Measurements from ENCODE around the gene ADH1C. TPM values are rescaled to one million over a fixed set of nuclear protein-coding genes. Genes with fewer than 3 reads are reported as not detected.

The ADH1C gene
- total RNA-seq, result not detected

DNA sequence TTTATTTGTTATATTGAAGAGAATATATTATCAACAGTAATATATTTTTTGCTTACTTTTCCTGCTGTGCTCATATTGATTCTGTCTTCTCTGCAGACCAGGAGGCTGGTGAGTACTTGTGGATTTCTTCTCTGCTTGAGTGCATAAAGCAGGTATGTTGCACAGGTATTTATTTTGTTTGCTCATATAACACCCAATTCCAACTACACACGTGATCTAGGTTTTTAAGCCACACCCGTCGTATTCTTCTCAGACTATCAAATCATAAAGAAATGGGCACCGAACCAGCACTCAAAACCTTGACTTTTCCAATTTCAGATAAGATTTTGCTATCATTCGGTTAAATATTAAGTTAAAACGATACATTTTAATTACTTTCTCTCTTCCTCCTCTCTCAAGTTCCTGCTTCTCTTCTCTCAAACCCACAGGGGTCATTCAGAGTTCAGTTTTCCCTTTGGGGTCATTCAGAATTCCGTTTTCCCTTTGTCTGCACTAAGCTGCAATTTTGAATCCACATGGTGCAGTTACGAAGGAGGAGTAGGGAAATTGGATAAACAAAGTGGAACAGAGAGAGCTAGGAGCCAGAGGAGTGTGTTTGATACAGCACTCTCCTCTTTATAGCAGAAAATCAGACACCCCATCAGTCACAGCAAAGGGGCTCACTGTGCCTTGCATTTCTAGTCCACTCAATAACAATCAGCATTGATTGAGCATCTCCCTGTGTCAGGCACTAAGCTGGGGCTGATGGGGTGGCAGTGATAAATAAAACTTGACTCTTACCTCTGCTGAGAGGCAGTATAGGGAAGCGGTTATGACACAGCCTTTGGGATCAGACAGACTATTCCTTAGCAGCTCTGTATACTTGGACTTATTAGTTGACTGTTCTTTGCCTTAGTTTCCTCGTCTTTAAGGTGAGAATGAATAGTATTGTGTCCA lies at the start of gene ADH1C:
TSS of gene ADH1C (minus strand) at position 145 of the 936 bp plus-strand sequence. CDS start at position 74, 71 bp downstream.
- no peaks in the 10 kb centered on the region for H3K36me3 Mint-ChIP-seq (ENCODE audit: low read depth)
- intact Hi-C loops (cut with micrococcal nuclease), result no loop called here
- no peak within 1 kb of the TSS for H3K4me3 Mint-ChIP-seq
- H3K4me1 Mint-ChIP-seq (ENCODE audit: low read depth), result peaks cover 4% of the 10 kb centered on the region
- H3K9me3 Mint-ChIP-seq, result peaks cover 2% of the 10 kb centered on the region
- H3K27me3 Mint-ChIP-seq (ENCODE audit: low read depth), result peaks cover 12% of the 10 kb centered on the region
- CTCF ChIA-PET, result no interaction called here
- DNase-seq, result no peak
- no peak within 1 kb of the TSS for H3K27ac Mint-ChIP-seq

DNA sequence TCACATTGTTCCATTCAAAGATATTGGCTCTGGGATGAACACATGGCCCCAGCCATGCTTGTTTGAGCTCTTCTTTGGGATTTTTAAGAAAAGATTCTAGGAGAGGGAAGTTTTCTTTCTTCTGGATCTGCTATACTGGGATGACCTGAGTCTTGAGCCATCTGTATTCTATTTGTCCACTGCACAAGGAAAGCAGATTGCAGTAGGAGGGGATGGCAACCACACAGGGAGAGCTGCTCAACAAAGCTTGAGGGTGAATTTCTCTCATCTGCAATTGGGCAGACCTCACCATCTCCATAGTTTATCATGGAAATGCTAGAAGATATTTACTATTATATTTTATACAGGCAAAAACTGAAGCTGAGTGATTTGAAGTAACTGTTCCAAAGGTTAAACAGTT lies 48.3 kb upstream of the ADH1C start:
- no peak overlapping the region for H3K4me3 Mint-ChIP-seq
- no peak for DNase-seq
- H3K36me3 Mint-ChIP-seq (ENCODE audit: low read depth), result no peaks in the 10 kb centered on the region
- no peaks in the 10 kb centered on the region for H3K9me3 Mint-ChIP-seq
- CTCF ChIA-PET, result interaction anchor here (0.6 to 0.8 kb wide), 2 partner anchors 225 to 281 kb away, joined by 3 read pairs; no protein-coding TSS in a partner anchor
- H3K27me3 Mint-ChIP-seq (ENCODE audit: low read depth), result no peaks in the 10 kb centered on the region
- H3K4me1 Mint-ChIP-seq (ENCODE audit: low read depth), result no peaks in the 10 kb centered on the region
- intact Hi-C loops (cut with micrococcal nuclease), result loop anchor here (10.0 kb wide), 1 partner anchor 536 kb away; no protein-coding TSS in a partner anchor
- no peak overlapping the region for H3K27ac Mint-ChIP-seq

DNA sequence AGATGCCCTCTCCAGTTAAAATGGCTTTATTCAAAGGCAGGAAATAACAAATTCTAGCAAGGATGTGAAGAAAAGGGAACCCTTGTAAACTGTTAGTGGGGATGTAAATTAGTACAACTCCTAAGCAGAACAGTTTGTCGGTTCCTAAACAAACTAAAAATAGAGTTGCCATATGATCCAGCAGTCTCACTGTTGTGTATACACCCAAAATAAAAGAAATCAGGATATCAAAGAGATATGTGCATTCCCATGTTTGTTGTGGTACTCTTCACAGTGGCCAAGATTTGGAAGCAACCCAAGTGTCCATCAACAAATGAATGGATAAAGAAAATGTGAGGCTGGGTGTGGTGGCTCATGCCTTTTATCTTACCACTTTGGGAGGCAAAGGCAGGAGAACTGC lies 46.5 kb upstream of the ADH1C start:
- Mint-ChIP-seq H3K9me3 (no peaks in the 10 kb centered on the region), H3K36me3 (ENCODE audit: low read depth) (no peaks in the 10 kb centered on the region), H3K4me1 (ENCODE audit: low read depth) (no peaks in the 10 kb centered on the region), H3K4me3 (no peak overlapping the region), H3K27ac (no peak overlapping the region), H3K27me3 (ENCODE audit: low read depth) (peaks cover 3% of the 10 kb centered on the region)
- intact Hi-C loops (cut with micrococcal nuclease), result no loop called here
- CTCF ChIA-PET, result no interaction called here
- no peak for DNase-seq

DNA sequence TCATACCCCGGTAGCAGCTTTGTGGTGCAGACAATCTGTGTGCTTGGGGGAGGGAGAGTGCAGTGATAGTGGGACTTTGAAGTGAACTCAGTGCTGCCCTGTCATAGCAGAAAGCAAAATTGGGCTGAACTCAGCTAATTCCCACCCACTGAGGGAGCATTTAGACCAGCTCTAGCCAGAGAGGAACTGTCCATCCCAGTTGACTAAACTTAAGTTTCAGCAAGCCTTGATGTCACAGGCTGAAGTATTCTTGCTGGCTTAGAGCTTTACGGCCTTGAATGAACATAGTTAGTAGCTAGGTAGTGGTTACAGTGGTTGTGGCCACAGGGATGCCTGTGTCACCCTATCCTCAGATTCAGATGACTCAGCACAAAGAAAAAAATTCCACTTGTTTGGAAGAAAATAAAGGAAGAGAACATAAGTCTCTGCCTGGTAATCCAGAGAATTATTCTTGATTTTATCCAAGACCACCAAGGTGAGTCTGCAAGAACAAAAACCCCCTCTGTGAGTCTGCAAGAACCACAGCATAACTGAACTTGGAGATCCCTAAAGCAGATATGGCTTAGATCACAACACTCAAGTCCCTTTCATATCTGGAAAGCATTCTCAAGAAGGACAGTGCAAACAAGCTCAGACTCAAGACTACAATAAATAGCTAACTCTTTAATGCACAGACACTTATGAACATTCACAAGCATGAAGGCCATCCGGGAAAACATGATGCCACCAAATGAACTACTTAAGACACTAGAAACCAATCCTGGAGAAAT lies 43.2 kb upstream of the ADH1C start:
- DNase-seq, result no peak
- intact Hi-C loops (cut with micrococcal nuclease), result no loop called here
- H3K4me1 Mint-ChIP-seq (ENCODE audit: low read depth), result no peaks in the 10 kb centered on the region
- no peaks in the 10 kb centered on the region for H3K36me3 Mint-ChIP-seq (ENCODE audit: low read depth)
- H3K9me3 Mint-ChIP-seq, result no peaks in the 10 kb centered on the region
- CTCF ChIA-PET, result interaction anchor here (0.6 kb wide), 1 partner anchor 452 kb away, joined by 4 read pairs; no protein-coding TSS in a partner anchor
- H3K27ac Mint-ChIP-seq, result no peak overlapping the region
- peaks cover 3% of the 10 kb centered on the region for H3K27me3 Mint-ChIP-seq (ENCODE audit: low read depth)
- H3K4me3 Mint-ChIP-seq, result no peak overlapping the region

DNA sequence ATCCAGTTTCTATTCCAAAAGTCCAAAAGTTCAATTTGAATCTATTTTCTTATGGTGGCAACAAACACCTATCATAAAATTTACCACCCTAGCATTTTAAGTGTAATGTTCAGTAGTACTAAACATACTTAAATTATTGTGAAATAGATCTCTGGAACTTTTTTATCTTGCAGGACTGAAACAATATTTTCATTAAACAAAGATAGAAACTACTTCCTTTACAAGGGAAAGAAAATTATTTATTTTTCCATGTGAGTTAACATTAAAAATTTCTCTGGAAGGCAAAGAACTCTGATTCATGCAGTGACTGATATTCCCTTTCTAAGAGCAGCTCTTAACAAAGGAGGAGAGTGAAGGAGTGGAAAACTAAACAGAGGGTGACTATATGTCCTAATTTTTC lies 42.4 kb upstream of the ADH1C start:
- Mint-ChIP-seq H3K4me1 (ENCODE audit: low read depth) (no peaks in the 10 kb centered on the region), H3K36me3 (ENCODE audit: low read depth) (no peaks in the 10 kb centered on the region), H3K9me3 (no peaks in the 10 kb centered on the region), H3K27me3 (ENCODE audit: low read depth) (peaks cover 3% of the 10 kb centered on the region), H3K27ac (no peak overlapping the region), H3K4me3 (no peak overlapping the region)
- DNase-seq, result no peak
- CTCF ChIA-PET, result no interaction called here
- intact Hi-C loops (cut with micrococcal nuclease), result no loop called here

DNA sequence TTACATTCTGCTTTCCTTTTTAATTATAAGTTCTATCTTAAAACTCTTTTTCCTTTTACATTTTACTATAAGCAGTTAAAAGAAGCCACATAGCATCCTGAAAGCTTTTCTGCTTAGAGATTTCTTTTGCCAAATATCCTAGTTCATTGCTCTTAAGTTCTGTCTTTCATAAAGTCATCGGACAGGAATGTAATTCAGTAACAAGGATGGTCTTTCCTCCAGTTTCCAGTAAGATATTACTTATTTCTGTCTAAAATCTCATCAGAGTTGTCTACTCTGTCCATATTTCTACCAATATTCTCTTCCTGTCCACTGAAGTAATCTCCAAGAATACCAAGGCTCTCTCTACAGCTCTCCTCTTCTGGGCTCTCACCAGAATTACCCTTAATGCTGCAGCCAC lies 37.5 kb upstream of the ADH1C start:
- H3K27ac Mint-ChIP-seq, result no peak overlapping the region
- peaks cover 8% of the 10 kb centered on the region for H3K27me3 Mint-ChIP-seq (ENCODE audit: low read depth)
- H3K9me3 Mint-ChIP-seq, result no peaks in the 10 kb centered on the region
- CTCF ChIA-PET, result interaction anchor here (1.2 kb wide), 1 partner anchor 14 kb away, joined by 3 read pairs; no protein-coding TSS in a partner anchor
- DNase-seq, result no peak
- no peaks in the 10 kb centered on the region for H3K36me3 Mint-ChIP-seq (ENCODE audit: low read depth)
- H3K4me3 Mint-ChIP-seq, result no peak overlapping the region
- intact Hi-C loops (cut with micrococcal nuclease), result no loop called here
- no peaks in the 10 kb centered on the region for H3K4me1 Mint-ChIP-seq (ENCODE audit: low read depth)

DNA sequence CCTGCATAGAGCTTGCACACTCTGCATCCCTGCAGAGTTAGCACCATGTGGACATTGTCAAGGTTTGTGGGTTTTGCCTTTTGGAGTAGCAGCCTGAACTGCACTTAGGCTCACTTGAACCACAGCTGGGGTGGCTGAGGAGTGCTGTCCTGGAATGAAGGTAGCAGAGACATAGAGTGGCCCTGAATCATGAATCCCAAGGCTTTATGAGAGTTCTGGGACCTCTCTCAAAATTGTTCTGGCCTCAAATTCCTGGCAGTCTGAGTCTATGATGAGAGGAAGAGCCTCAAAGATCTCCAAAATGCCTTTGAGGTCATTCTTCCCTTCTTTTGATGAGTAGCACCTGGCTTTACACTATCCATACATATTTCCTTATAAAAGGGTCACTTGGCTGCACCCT lies 37.1 kb upstream of the ADH1C start:
- DNase-seq, result no peak
- intact Hi-C loops (cut with micrococcal nuclease), result no loop called here

DNA sequence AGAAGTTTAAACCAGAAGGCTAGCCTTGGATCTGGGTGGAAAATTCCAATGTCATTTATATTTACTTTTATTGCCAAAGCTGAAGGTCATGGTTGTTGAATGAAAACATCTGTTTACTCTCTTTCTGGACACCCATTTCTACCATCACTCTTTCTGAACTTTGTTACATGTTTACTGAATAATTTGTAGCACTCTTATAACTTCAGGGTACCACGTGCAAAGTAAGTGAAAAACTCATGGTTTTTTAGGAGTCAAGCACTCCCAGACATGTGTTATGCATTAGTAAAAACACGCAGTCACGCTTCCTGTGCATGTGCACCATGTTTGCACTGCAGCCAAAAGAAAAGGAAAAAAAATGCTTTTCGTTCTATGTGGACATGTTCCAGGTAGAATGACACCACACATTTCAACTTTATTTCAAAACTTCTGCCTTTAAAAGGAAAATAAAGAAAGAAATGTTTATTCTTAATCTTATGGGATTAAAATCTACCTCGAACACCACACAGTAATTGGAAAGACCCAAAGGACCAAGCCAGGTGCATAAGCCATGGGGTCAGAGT lies 31.4 kb upstream of the ADH1C start:
- intact Hi-C loops (cut with micrococcal nuclease), result no loop called here
- H3K4me1 Mint-ChIP-seq (ENCODE audit: low read depth), result no peaks in the 10 kb centered on the region
- DNase-seq, result no peak
- H3K27ac Mint-ChIP-seq, result no peak overlapping the region
- peaks cover 11% of the 10 kb centered on the region for H3K27me3 Mint-ChIP-seq (ENCODE audit: low read depth)
- CTCF ChIA-PET, result no interaction called here
- H3K4me3 Mint-ChIP-seq, result no peak overlapping the region
- H3K9me3 Mint-ChIP-seq, result peaks cover 3% of the 10 kb centered on the region
- H3K36me3 Mint-ChIP-seq (ENCODE audit: low read depth), result no peaks in the 10 kb centered on the region

More for the DNA sequence above, 37.1 kb upstream of the ADH1C start:
- Mint-ChIP-seq H3K27me3 (ENCODE audit: low read depth) (peaks cover 8% of the 10 kb centered on the region), H3K4me1 (ENCODE audit: low read depth) (no peaks in the 10 kb centered on the region), H3K27ac (no peak overlapping the region), H3K9me3 (no peaks in the 10 kb centered on the region), H3K36me3 (ENCODE audit: low read depth) (no peaks in the 10 kb centered on the region), H3K4me3 (no peak overlapping the region)
- CTCF ChIA-PET, result interaction anchor here (1.2 kb wide), 1 partner anchor 15 kb away, joined by 3 read pairs; no protein-coding TSS in a partner anchor

DNA sequence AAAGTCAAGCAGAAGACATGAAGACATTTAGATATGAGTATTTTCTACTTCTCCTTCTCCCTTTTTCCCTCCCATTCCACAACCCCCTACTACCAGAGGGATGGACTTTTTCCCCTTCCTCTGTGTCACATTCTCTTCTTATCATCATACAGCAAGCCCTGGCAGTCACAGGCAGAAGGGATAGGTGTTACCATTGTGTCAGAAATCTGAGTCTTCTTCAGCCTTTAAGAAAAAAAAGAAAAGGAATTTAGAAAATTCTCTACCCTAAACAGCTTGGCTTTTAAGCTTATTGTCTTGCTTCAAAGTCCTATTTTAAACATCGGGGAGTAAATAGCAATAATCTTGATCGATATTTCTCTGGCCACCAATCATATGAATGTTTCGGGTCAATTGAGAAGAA lies 30.9 kb upstream of the ADH1C start:
- Mint-ChIP-seq H3K36me3 (ENCODE audit: low read depth) (no peaks in the 10 kb centered on the region), H3K9me3 (peaks cover 3% of the 10 kb centered on the region), H3K27me3 (ENCODE audit: low read depth) (peaks cover 11% of the 10 kb centered on the region), H3K4me3 (no peak overlapping the region), H3K4me1 (ENCODE audit: low read depth) (no peaks in the 10 kb centered on the region), H3K27ac (no peak overlapping the region)
- no peak for DNase-seq
- intact Hi-C loops (cut with micrococcal nuclease), result no loop called here
- CTCF ChIA-PET, result no interaction called here

DNA sequence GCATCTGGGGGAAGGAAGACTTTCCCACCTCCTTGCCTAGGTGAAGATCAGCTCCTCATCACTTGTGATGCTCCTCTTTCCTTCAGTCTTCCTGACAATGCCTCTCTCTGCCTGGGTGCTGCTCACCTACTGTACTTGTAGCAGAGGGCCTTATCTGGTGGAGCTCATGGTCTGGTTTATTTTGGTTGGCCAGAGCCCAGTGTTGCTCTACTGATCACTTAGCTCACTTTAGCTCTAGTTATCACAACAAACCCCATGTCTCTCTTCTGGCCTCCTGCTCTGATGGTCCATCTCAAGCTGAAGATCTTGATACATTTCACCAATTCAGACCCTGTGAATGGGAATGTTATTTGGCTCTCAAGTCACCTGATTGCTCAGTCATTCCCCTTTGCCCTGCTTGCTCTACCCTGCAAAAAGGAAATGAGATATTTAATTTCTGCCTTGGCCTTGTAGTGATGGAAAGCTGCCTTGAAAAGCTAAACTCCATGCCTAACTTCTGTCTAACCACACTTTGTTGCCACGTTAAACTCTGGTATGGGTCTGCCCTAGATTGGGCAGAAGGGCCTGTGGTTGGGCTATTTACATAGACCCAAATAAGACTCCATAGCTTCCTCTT lies 30.3 kb upstream of the ADH1C start:
- DNase-seq, result no peak
- peaks cover 11% of the 10 kb centered on the region for H3K27me3 Mint-ChIP-seq (ENCODE audit: low read depth)
- H3K9me3 Mint-ChIP-seq, result peaks cover 3% of the 10 kb centered on the region
- no peaks in the 10 kb centered on the region for H3K36me3 Mint-ChIP-seq (ENCODE audit: low read depth)
- CTCF ChIA-PET, result no interaction called here
- intact Hi-C loops (cut with micrococcal nuclease), result no loop called here
- no peaks in the 10 kb centered on the region for H3K4me1 Mint-ChIP-seq (ENCODE audit: low read depth)
- no peak overlapping the region for H3K4me3 Mint-ChIP-seq
- no peak overlapping the region for H3K27ac Mint-ChIP-seq

DNA sequence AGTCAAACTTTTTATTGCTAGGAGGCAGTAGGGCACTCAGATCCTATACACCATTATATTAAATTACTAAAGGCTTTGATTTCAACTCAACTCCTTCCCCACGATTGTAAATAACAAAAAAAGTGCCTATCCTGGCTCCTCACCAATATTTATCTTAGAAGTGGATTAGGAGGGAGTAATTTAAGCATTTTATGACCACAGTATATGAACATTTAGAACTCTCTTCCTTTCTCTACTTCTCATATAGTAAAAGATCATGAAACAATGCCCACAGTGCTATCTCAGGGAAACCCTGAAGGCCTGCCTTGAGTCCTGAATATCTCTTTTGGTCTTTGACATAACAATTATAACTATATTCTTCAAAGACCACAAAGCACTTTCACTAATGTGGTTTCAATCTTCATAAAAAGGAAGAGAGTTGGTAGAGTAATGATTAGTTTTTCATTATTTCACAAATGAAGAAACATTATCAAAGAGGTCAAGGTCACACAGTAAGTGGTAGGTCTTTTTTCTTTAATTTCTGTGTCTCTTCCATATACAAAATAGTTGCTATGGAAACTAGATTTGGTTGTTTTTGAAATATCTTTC lies 29.1 kb upstream of the ADH1C start:
- Mint-ChIP-seq H3K27ac (no peak overlapping the region), H3K9me3 (peaks cover 3% of the 10 kb centered on the region), H3K4me3 (no peak overlapping the region), H3K27me3 (ENCODE audit: low read depth) (peaks cover 11% of the 10 kb centered on the region), H3K4me1 (ENCODE audit: low read depth) (no peaks in the 10 kb centered on the region), H3K36me3 (ENCODE audit: low read depth) (no peaks in the 10 kb centered on the region)
- no peak for DNase-seq
- intact Hi-C loops (cut with micrococcal nuclease), result no loop called here
- CTCF ChIA-PET, result no interaction called here

DNA sequence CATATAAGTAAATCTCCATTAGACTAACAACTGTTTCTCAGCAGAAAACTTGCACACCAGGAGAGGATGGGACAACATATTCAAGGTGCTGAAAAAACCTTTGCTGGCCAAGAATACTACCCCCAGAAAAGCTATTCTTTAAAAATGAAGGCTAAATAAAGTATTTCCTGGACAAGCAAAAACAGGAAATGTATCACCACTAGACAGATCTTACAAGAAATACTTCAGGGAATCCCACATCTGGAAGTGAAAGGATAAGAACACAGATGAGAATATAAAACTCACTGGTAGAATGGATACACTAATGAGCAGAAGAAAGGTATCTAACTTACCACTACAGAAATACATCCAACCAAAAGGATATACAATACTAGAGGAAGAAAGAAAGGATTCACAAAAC lies 27.0 kb upstream of the ADH1C start:
- no peak overlapping the region for H3K4me3 Mint-ChIP-seq
- CTCF ChIA-PET, result interaction anchor here (1.1 kb wide), 1 partner anchor 73 kb away, joined by 3 read pairs; no protein-coding TSS in a partner anchor
- H3K4me1 Mint-ChIP-seq (ENCODE audit: low read depth), result no peaks in the 10 kb centered on the region
- peaks cover 5% of the 10 kb centered on the region for H3K9me3 Mint-ChIP-seq
- intact Hi-C loops (cut with micrococcal nuclease), result no loop called here
- H3K27me3 Mint-ChIP-seq (ENCODE audit: low read depth), result peaks cover 9% of the 10 kb centered on the region
- no peak overlapping the region for H3K27ac Mint-ChIP-seq
- no peak for DNase-seq
- H3K36me3 Mint-ChIP-seq (ENCODE audit: low read depth), result peaks cover 2% of the 10 kb centered on the region
